ENCODE measurements around the gene IRGC.
A peak's percentile ranks its signal among the peaks of the same experiment; 100 is the strongest.
"Not testable (repeated sequence)": the region's sequence is repeated elsewhere in the genome, so short reads cannot be mapped to it uniquely, and the experiment has no call there.

Gene IRGC

DNA sequence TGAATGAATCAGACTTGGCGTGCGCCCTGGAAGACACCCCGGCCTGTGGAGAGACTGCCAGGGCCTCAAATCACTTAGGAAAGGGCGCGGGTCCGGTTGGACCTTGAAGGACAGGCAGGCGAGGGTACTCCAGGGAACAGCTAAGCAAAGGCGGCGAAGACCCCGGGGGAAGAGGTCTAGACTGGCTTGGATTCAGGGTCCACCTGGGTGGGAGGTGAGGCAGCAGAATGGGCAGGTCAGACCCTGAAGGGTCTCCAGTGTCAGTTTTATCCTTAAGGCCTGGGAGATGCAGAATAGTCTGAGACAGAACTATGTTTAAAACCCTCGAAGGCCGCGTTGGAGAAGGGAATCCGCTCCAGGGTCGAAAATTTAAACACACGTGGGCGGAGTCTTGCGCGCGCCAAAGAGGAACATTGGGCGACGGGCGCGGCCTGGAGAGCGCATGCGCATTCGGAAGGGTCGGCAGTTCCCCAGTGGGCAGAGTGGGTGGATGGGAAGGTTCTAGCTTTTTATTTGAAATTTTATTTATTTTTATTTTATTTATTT lies 39.5 kb downstream of the IRGC start:
- peak; percentile 23 for DNase-seq (ENCODE audit: low read depth)

DNA sequence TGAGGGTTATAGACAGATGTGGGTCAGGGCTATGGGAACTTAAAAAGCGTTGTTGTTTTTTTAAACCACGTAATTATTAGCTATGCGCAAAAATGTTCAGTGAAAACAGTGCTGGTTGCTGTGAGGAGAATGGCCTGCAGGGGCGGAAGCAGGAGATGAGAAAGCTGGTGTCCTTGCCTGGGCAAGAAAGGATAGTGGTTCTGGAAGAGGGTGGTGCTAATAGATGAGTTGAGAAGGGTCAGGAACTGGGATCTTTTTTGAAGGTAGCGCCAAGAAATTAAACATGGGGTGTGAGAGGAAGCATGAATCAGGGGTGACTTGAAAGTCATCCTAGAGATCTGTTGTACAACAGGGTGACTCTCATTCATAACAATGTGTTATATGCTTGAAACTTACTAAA lies 43.6 kb downstream of the IRGC start:
- peak; percentile 73 for DNase-seq (ENCODE audit: low read depth)

DNA sequence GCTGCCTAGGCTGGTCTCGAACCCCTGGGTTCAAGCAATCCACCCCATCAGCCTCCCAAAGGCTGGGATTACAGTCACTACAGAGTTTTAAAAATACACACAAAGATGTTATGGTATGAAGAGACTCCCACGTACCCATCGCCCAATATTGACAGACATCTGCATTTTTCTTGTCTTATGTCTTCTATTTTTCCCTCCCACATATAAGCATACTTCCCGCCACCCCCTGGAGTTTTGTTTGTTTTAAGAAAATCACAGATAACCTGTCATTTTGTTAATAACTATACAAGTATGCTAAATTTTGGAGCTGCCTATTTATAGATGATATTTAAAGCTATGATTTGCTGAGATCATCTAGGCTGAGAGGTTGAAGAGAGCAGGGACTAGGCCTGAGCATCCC lies 45.1 kb downstream of the IRGC start:
- DNase-seq (ENCODE audit: low read depth): no peak

DNA sequence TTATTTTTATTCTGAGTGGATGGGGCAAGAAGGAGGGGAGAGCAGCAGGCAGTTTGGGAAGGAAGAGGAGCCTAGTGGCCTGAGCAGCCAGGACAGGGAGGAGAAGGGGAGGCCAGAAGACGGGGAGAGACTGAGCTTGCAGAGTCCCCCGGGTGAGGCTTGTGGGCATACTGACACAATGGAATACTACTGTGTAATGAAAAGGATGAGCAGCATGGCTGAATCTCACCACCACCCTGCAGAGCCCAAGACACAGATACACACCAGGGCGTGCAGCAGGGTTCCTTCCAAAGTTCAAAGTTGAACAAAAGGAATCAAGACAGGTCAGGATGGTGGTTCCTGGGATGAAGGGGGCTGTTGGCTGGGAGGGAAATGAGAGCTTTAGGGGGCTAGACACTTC lies 46.9 kb downstream of the IRGC start:
- DNase-seq (ENCODE audit: low read depth): no peak

DNA sequence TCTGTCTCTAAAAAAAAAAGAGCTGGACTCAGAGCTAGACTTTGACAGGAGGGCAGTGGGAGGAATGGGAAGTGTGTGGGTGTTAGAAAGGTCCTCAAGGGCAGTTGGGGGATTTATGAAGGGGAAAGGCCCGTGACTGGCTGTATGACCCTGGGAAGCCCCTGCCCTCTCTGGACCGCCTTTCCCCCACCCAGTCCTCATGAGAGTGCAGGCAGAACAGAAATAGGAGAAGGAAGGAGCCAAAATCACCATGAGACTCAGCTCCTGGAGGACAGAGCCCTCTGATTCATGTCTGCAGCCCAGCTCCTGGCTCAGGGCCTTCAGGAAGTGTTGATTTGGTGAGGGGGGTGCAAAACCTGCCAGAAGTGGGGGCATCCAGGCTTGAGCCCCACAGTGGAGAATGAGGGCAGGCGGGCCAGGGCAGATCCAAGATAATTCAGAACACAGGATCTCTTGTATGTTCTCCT lies 47.6 kb downstream of the IRGC start:
- no peak for DNase-seq (ENCODE audit: low read depth)

DNA sequence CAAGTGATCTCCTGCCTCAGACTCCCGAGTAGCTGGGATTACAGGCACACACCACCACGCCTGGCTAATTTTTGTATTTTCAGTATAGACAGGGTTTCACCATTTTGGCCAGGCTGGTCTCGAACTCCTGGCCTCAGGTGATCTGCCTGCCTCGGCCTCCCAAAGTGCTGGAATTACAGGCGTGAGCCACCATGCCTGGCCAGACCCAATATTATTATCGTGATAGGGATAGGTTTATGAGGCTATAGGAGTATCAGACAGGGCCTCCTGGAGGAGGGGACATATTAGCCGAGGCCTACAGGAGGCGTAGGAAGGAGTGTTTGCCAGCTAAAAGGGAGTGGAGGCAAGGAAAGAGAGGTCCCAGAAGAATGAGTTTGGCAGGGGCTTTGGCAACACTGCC lies 48.8 kb downstream of the IRGC start:
- DNase-seq (ENCODE audit: low read depth): not testable (repeated sequence)

DNA sequence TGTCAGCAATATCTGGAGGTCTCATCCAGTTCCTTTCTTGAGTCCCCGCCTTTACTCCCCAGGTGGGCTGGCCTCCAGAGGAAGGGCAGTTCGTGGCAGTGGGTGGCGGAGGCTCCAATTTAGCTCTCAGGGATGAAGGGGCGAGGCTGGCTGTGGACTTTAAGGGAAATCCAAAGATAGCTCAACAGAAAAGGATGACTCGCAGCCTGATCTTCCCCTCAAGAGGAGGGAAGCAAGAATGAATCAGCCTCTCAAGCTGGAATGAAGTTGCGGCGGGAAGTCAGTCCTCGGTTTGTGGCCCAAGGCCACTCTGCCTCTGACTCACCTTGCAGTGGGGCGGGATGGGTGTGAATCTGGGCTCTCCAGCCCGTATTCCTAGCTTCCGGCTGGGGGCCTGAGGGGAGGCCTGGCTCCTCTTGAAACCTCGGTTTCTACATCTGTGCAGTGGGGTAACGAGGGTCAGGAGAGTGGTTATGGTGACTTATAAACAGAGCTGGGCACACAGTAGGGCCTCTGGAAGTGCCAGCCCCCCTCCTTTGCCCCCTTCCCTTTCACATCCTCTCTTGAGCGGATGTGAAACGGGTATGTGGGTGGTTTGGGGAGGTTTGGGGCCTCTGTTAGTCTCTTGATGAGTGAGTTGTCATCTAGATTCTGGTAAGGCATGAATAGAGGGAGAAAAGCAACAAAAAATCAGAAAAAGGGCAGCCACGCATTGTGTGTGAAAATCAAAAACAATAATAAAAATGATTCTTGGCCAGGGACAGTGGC lies 49.4 kb downstream of the IRGC start:
- peak; percentile 94 for DNase-seq (ENCODE audit: low read depth)

DNA sequence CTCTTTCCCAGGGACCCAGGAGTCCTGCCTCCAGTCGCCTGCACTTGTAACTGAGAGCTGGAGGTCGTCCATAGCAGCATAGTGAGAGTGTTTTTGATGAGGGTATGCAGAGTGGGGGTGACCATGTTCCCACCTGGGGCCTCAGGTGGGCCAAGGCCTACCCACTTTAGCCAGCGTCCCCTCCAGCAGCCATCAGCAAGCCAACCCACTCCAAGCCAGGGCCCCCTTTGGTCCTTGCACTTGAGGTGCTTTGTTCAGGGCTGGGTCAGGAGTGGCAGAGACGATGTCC lies 50.8 kb downstream of the IRGC start:
- DNase-seq (ENCODE audit: low read depth): no peak

DNA sequence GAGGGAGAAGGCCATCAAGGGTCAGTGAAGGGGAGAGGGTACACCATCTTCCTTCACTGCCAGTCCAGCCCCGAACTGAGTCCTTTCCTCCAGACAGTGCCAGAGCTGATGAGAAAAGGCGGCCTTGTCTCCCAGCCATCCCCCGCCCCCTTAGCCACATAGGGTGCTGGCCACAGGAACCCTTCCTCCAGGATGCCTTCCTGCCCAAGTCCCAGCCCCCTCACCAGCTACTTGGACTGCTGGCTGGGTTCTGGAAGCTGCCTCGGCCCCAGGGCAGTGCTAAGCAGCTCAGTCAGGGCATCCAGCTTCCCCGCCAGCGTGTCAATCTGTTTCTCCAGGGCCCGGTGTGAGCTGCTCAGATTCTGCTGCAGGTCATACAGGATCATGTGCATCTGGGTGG lies 51.4 kb downstream of the IRGC start:
- no peak for DNase-seq (ENCODE audit: low read depth)

DNA sequence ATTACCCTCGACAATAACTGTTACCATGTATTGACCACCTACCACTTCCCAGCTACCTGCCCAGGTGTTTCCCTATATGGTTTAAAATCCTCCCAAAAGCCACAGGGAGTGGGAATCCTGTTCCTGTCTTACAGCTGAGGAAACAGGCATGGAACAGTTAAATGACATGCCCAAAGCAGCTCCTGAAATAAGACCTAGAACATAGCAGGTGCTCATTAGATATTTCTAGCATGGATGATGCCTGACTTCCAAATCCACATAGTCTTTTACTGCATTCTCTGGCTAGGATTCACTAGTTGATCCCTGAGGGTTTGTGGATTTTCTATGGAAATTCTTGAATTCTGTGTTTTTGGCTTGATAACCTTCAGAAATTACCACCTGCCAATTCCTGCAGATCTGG lies 51.9 kb downstream of the IRGC start:
- no peak for DNase-seq (ENCODE audit: low read depth)

DNA sequence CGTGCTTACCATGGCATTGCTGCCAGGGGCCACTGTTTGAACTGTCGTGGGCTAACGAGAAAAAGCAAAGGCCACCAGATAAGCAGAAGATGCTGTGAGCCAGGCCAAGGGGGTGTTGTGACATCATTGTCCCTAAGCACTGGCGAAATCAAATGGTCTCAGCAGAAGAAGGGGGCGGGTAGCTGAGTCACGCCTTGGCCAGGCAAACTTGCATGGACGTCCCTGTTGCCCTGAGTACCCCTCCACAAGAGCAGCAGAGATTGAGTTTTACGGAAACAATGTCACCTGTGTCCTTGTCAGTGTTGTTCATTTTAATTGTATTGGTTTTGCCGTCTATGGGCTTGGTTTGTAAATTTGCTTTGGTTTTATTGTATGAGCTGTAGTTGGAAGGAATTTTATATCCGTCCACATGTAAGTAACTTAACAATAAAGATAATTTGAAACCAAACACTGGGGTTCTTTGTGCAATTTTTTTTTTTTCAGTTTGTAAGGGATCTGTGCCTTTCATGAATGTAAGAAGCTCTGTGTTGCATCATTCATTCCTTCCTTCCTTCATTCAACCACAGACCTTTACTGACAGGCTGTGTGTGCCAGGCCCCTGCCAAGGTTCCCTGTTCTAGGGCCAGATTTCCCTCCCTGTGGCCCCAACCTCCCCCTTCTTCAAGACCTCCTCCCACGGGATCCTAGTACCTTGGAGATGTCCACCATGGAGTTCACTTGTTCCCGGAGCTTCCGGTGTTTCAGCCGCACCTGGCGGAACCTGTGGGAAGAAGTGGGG lies 52.6 kb downstream of the IRGC start:
- DNase-seq (ENCODE audit: low read depth): no peak

DNA sequence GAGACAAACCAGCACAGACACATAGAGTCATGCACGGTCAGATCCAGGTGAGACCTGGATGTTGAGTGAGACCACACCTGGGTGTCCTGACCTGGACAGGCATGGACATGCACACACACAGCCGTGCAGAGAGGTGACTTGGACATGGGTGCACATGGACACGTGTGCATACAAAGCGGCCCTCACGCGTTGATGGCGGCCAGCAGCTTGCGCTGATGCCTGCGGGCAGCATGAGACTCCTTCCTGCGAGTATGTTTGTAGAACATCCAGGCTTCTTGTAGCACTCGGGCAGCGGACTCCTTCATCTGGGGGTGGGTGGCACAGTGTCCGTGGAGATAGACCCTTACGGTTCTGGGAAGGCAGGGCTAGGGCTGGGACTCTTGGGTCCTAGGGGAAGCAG lies 53.4 kb downstream of the IRGC start:
- no peak for DNase-seq (ENCODE audit: low read depth)
